ENCODE data around the gene AFDN. TPM values are rescaled to one million over a fixed set of nuclear protein-coding genes. Genes with fewer than 3 reads are reported as not detected.

AFDN gene
- polyA plus RNA-seq, 1 of the 3 experiments (the other 2 are of a cell fraction), result 25.1 TPM

DNA sequence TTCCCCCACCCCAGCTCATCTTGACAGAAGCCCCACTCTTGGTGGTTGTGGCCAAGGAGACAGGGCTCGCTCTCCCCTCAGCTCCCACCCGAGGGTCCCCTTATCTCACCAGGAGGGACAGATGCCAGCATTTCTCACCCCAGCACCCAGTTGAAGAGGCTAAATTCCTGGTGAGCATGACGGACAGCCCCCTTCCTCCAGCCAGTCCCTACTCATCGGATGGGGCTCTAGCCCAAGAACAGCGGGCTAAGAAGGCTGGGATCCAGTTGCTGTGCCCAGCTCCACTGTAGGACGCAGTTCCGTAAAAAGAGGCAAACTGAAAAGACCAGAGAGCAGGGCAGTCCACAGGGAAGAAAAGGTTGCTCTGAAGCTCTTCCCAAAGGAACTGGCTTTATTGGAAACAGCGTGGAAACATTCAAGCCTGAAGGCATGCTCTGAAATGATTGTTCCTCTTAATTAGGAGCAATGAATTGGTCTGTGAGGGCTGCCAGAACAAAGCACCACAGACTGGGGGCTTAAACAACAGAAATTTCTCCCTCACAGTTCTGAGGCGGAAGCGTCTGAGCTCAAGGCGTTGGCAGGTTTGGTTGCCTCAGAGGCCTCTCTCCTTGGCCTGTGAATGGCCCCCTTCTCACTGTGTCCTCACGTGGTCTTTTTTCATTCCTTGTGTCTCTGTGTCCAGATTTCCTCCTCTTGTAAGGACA, 152.9 kb downstream of the AFDN start:
- Histone ChIP-seq H4K20me1 (ENCODE audit: insufficient read depth) (no peaks in the 10 kb centered on the region), H3K4me3 (ENCODE audit: low read depth in 2 of 2, low read length in 1 of 2) (no peak overlapping the region), H3F3A (replicated peaks; ENCODE audit: insufficient read depth) (no peaks in the 10 kb centered on the region), H3K4me2 (no peak overlapping the region), H3K9me3 (no peaks in the 10 kb centered on the region), H2AFZ (ENCODE audit: low read depth) (no peak overlapping the region), H3K27ac (ENCODE audit: low read depth in 2 of 2, low read length in 1 of 2) (no peak overlapping the region), H3K4me1 (ENCODE audit: control insufficient read depth in 1 of 2, insufficient read depth in 2 of 2, low read depth in 1 of 2, low read length in 1 of 2) (peaks cover 0 to 4% of the 10 kb centered on the region in 2 experiments; a peak in 1 of 4 replicates), H3K27me3 (ENCODE audit: insufficient read depth) (no peaks in the 10 kb centered on the region), H3K36me3 (replicated peaks in 1 of 2; ENCODE audit: control insufficient read depth in 1 of 2, insufficient read depth in 2 of 2, low read length in 1 of 2) (no peaks in the 10 kb centered on the region), H3K9me2 (no peaks in the 10 kb centered on the region), H3K79me2 (ENCODE audit: insufficient read depth) (no peaks in the 10 kb centered on the region), H3K9ac (no peak overlapping the region)
- ChIA-PET CTCF (interaction anchor here (0.7 to 2.3 kb wide), 2 partner anchors 12 to 504 kb away, joined by 3 to 8 read pairs; no protein-coding TSS in a partner anchor), POLR2A (interaction anchor here (0.6 kb wide), 1 partner anchor 282 kb away, joined by 5 read pairs; no protein-coding TSS in a partner anchor)
- DNase-seq, result no peak
- 81% methylated on average over 12 of the region's 12 CpGs for WGBS (ENCODE audit: low lambda C conversion rate)
- TF ChIP-seq RCOR1 (IDR thresholded peaks at IDR 0.05; ENCODE audit: low read length) (no peak), NRF1 (IDR thresholded peaks at IDR 0.05; ENCODE audit: low read depth, low read length) (no peak), RAD21 (IDR thresholded peaks at IDR 0.05; ENCODE audit: low read length) (no peak), ELF1 (IDR thresholded peaks at IDR 0.05) (no peak), EP300 (IDR thresholded peaks at IDR 0.05; ENCODE audit: borderline replicate concordance in 1 of 2, low read depth in 1 of 2, low read length in 1 of 2) (no peak), EZH2phosphoT487 (IDR thresholded peaks at IDR 0.05; ENCODE audit: borderline replicate concordance, low read depth) (no peak), TAF1 (IDR thresholded peaks at IDR 0.05; ENCODE audit: borderline replicate concordance, low read depth, low read length) (no peak), TEAD4 (IDR thresholded peaks at IDR 0.05; ENCODE audit: borderline replicate concordance, insufficient read depth) (no peak), GATA2 (CRISPR knock-in tag; IDR thresholded peaks at IDR 0.05) (no peak), YY1 (IDR thresholded peaks at IDR 0.05; ENCODE audit: low read depth) (no peak), MXI1 (IDR thresholded peaks at IDR 0.05; ENCODE audit: low read depth, low read length) (no peak), NFIC (IDR thresholded peaks at IDR 0.05; ENCODE audit: borderline replicate concordance) (no peak), POLR2AphosphoS5 (IDR thresholded peaks at IDR 0.05; ENCODE audit: low read depth, low read length) (no peak)
- TF ChIP-seq, protein P1, sequence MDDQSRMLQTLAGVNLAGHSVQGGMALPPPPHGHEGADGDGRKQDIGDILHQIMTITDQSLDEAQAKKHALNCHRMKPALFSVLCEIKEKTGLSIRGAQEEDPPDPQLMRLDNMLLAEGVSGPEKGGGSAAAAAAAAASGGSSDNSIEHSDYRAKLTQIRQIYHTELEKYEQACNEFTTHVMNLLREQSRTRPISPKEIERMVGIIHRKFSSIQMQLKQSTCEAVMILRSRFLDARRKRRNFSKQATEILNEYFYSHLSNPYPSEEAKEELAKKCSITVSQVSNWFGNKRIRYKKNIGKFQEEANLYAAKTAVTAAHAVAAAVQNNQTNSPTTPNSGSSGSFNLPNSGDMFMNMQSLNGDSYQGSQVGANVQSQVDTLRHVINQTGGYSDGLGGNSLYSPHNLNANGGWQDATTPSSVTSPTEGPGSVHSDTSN (IDR thresholded peaks at IDR 0.05), result no peak
- TF ChIP-seq, protein P2, sequence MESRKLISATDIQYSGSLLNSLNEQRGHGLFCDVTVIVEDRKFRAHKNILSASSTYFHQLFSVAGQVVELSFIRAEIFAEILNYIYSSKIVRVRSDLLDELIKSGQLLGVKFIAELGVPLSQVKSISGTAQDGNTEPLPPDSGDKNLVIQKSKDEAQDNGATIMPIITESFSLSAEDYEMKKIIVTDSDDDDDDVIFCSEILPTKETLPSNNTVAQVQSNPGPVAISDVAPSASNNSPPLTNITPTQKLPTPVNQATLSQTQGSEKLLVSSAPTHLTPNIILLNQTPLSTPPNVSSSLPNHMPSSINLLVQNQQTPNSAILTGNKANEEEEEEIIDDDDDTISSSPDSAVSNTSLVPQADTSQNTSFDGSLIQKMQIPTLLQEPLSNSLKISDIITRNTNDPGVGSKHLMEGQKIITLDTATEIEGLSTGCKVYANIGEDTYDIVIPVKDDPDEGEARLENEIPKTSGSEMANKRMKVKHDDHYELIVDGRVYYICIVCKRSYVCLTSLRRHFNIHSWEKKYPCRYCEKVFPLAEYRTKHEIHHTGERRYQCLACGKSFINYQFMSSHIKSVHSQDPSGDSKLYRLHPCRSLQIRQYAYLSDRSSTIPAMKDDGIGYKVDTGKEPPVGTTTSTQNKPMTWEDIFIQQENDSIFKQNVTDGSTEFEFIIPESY (IDR thresholded peaks at IDR 0.05; ENCODE audit: borderline replicate concordance, low read depth), result no peak
- TF ChIP-seq, protein P3, sequence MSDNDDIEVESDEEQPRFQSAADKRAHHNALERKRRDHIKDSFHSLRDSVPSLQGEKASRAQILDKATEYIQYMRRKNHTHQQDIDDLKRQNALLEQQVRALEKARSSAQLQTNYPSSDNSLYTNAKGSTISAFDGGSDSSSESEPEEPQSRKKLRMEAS (IDR thresholded peaks at IDR 0.05; ENCODE audit: low read depth), result no peak
- TF ChIP-seq, protein P4, sequence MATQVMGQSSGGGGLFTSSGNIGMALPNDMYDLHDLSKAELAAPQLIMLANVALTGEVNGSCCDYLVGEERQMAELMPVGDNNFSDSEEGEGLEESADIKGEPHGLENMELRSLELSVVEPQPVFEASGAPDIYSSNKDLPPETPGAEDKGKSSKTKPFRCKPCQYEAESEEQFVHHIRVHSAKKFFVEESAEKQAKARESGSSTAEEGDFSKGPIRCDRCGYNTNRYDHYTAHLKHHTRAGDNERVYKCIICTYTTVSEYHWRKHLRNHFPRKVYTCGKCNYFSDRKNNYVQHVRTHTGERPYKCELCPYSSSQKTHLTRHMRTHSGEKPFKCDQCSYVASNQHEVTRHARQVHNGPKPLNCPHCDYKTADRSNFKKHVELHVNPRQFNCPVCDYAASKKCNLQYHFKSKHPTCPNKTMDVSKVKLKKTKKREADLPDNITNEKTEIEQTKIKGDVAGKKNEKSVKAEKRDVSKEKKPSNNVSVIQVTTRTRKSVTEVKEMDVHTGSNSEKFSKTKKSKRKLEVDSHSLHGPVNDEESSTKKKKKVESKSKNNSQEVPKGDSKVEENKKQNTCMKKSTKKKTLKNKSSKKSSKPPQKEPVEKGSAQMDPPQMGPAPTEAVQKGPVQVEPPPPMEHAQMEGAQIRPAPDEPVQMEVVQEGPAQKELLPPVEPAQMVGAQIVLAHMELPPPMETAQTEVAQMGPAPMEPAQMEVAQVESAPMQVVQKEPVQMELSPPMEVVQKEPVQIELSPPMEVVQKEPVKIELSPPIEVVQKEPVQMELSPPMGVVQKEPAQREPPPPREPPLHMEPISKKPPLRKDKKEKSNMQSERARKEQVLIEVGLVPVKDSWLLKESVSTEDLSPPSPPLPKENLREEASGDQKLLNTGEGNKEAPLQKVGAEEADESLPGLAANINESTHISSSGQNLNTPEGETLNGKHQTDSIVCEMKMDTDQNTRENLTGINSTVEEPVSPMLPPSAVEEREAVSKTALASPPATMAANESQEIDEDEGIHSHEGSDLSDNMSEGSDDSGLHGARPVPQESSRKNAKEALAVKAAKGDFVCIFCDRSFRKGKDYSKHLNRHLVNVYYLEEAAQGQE (IDR thresholded peaks at IDR 0.05; ENCODE audit: low read depth, low read length), result no peak
- TF ChIP-seq, protein P5, sequence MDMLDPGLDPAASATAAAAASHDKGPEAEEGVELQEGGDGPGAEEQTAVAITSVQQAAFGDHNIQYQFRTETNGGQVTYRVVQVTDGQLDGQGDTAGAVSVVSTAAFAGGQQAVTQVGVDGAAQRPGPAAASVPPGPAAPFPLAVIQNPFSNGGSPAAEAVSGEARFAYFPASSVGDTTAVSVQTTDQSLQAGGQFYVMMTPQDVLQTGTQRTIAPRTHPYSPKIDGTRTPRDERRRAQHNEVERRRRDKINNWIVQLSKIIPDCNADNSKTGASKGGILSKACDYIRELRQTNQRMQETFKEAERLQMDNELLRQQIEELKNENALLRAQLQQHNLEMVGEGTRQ (IDR thresholded peaks at IDR 0.05; ENCODE audit: borderline replicate concordance, low read depth, low read length), result no peak
- TF ChIP-seq, protein P6, sequence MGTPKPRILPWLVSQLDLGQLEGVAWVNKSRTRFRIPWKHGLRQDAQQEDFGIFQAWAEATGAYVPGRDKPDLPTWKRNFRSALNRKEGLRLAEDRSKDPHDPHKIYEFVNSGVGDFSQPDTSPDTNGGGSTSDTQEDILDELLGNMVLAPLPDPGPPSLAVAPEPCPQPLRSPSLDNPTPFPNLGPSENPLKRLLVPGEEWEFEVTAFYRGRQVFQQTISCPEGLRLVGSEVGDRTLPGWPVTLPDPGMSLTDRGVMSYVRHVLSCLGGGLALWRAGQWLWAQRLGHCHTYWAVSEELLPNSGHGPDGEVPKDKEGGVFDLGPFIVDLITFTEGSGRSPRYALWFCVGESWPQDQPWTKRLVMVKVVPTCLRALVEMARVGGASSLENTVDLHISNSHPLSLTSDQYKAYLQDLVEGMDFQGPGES (IDR thresholded peaks at IDR 0.05; ENCODE audit: low read depth, low read length), result no peak
